HG02623 (cell line): Measurements from ENCODE around the gene KRTAP10-4.
"Not testable (repeated sequence)": the region's sequence is repeated elsewhere in the genome, so short reads cannot be mapped to it uniquely, and the experiment has no call there.

ENCODE experiments used
- ATAC-seq: cut with Tn5 transposase; IDR thresholded peaks from one replicate; pipeline ENCODE4 v1.9.1; 2021; ENCODE audit warnings: moderate library complexity; ENCODE audit not compliant: unreplicated experiment

Gene KRTAP10-4, protein sequence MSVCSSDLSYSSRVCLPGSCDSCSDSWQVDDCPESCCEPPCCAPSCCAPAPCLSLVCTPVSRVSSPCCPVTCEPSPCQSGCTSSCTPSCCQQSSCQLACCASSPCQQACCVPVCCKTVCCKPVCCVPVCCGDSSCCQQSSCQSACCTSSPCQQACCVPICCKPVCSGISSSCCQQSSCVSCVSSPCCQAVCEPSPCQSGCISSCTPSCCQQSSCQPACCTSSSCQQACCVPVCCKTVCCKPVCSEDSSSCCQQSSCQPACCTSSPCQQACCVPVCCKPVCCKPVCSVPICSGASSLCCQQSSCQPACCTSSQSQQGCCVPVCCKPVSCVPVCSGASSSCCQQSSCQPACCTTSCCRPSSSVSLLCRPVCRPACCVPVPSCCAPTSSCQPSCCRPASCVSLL

DNA sequence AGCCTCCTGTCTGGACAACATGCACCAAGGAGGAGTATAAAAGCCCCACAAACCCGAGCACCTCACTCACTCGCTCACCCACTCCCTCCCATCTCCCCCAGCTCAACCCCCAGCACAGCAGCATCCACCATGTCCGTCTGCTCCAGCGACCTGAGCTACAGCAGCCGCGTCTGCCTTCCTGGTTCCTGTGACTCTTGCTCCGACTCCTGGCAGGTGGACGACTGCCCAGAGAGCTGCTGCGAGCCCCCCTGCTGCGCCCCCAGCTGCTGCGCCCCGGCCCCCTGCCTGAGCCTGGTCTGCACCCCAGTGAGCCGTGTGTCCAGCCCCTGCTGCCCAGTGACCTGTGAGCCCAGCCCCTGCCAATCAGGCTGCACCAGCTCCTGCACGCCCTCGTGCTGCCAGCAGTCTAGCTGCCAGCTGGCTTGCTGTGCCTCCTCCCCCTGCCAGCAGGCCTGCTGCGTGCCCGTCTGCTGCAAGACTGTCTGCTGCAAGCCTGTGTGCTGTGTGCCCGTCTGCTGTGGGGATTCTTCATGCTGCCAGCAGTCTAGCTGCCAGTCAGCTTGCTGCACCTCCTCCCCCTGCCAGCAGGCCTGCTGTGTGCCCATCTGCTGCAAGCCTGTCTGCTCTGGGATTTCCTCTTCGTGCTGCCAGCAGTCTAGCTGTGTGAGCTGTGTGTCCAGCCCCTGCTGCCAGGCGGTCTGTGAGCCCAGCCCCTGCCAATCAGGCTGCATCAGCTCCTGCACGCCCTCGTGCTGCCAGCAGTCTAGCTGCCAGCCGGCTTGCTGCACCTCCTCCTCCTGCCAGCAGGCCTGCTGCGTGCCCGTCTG lies at the start of gene KRTAP10-4:
KRTAP10-4 (plus strand) TSS at position 100 of the 827 bp plus-strand sequence; CDS start at position 130, 30 bp downstream.
- ATAC-seq, result not testable (repeated sequence)

DNA sequence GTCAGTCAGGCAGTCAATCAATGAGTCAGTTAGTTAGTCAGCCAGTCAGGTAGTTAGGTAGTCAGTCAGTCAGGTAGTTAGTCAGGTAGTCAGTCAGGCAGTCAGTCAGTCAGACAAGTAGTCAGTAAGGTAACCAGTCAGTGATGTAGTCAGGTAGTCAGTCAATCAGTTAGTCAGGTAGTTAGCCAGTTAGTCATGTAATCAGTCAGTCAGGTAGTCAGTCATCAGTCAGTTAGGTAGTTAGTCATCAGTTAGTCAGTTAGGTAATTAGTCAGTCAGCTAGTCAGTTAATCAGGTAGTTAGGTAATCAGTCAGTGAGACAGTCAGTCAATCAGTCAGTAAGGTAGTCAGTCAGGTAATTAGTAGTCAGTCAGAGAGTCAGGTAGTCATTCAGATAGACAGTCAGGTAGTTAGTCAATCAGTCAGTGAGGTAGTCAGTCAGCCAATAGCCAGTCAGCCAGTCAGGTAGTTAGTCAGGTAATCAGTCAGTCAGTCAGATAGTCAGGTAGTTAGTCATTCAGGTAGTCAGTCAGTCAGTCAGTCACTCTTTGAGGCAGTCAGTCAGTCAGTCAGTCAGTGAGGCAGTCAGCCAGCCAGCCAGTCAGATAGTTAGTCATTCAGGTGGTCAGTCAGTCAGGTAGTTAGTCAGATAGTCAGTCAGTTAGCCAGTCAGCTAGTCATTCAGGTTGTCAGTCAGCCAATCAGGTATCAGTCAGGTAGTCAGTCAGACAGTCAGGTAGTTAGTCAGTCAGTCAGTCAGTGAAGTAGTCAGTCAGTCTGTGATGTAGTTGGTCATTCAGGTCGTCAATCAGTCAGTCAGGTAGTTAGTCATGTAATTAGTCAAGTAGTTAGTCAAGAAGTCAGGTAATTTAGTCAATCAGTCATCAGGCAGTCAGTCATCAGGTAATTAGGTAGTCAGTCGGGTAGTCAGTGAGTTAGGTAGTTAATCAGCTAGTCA lies 48.8 kb upstream of the KRTAP10-4 start:
- ATAC-seq, result no peak

DNA sequence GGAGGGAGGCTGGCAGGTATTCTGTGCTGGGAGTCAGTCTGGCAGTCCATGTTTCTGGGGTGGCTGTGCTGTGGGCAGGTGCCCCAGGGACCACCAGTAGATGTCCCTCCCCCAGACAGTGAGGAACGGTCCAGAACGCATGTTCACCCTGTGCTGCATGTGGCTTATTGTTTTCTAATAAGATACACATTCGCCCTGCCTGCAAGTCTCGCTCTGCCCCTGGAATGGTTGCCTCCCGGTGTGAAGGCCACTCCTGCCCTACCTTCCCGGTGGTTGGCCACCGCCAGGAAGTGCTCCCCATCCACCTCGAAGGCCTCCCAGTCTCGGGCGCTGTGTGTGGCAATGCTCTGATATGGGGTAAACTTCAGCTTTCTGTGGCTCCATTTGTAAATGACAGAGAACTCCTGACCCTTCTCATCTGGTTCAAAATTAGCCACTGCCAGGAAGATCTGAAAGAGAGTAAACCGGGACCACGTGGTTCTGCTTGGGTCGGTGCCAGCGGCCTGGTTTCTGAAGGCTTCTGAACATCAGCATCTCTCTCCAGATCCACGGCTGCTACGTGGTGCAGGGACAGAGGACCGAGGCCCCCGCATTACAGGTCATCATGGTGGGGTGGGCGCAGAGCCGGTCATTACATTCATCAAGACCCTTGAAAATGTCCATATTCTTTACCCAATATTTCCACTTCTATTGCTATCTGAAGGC lies 48.0 kb upstream of the KRTAP10-4 start:
- ATAC-seq, result no peak

DNA sequence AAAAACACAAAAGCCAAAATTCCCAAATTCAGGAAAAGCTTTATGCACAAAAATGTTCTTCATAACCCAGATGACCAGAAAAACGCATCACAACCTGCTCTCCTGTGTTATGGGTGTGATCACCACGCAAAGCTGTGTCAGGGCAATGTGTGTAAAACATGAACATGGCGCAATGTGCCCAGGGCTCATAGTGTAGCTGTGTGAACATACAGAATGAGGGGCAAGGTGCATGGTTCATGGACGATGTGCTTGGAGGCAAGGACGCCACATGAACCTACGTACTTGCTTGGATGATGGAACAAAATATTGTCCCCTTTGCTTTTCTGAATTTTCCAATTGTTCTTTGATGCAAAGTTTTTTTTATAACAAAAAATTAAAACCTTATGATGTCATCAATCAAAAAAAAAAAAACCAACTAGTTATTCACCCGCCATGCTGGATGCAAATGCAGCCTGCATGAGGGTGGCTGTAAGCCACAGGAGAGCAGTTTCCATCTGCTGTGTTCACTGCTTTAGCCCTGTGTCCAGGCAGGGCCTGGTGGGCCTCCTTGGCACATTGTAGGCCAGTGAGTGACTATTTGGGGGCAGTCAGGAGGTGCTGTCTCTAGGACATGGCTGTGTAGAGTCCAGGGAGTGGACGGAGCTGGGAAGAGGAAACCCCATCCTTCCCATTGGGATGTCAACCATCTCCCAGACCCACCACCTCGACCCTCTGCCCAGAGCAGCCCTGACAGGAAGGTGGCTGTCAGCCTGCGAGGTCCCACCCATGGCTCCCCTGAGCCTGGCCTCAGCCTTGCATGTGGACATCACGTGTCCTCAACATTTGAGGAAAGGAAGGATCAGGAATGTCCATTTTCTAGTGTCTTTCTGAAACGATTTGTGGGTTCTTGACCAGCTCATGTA lies 47.2 kb upstream of the KRTAP10-4 start:
- no peak for ATAC-seq

DNA sequence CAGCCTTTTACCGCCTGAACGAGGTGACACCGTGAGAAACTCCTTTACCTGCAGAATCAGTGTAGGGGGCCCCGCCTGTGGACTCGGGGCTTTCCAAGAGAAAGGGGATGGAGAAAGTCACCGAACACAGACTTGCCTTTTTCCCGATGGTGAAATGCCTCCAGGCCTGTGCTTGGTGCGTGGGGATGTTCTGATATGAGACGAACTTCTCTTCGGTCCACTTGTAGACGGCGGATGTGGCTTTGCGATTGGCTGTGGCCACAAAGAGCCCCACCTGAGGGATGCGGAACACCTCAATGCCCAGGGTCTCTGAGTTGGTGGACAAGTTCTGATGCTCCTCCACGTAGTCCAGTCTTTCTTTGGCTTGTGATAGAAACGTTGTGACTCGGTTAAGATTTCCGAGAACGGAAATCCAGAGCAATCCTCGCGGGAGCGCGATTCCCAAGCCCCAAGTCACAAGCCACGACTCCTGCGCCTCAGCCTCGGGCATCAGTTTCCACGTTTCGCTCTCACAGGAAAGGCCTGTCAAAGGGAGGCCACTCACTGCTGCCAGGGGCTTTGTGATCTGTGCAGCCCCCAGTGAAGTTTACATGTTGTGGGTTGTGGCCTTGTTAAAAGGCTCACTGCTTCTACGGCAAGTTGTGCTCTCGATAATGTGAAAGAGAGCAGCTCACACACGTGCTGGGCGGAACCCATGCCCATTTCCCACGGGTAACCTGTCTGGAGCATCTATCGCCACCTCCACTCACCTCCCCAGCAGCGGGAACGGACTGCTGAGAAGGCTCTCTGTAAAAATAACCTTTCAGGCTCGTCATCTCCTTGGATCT lies 46.2 kb upstream of the KRTAP10-4 start:
- ATAC-seq, result no peak

DNA sequence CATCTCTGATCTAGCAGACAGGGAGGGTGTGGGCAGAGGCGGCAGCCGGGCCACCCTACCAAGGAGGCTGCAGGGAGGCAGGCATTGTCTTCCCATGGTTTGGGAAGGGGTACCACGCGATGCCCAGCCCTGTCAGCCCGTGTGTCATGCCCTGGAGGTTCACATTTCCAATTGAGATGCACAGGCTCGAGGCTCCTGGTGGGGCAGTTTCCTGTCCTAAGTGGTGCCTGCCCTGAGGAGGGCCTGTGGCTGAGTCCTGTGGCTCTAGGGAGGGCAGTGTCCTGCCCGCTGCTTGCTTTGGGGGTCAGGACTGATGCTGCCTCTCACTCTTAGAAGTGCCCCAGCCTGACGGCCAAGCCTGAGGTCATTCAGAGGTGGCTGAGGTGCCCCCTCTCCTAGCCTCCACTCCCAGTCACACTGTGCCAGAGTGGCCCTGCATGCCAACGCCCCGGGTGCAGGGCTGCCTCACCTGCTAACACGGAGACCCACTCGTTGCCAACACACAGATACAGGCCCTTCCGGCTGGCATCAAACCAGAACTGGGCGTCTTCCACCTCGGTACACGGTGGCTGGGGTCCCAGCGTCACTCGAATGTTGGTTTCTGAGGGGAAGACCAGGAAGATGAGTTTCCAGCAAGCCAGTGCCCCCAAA lies 45.4 kb upstream of the KRTAP10-4 start:
- ATAC-seq, result no peak

DNA sequence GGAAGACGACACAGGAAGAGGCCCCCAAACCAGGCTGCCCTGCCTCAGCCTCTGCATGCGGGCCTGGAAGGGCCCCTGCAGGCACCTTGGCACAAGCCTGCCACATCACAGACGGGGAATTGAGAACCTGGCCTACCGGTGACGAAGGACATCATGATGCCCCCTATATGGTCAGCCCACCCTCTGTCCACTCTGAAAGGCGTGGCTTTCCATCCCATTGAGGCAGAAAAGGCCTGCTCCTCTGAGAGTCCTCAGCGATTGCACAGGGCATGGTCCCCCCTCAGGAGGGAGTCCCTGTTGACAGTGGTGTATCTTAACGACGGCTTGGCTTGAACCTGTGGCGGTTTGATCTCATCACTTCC lies 44.9 kb upstream of the KRTAP10-4 start:
- ATAC-seq, result no peak

DNA sequence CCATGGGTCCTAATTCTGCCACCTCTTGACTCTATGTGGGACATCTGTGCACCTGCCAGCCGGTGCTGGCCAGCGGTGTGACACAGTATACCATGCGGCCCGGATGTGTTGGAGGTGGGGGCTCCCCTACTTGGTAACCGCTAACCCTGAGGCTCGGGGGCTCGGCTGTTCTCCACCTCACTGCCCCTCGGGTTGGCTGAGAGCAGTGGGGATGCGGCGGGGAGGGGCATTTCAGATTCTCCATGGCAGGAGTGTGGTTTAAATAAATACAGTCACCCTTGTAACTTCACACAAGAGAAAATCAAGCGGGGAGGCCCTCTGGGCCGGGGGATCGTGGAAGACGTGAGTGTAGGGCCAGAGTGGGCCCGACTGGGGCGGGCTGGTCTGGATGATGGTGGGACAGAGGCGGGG lies 44.5 kb upstream of the KRTAP10-4 start:
- no peak for ATAC-seq

DNA sequence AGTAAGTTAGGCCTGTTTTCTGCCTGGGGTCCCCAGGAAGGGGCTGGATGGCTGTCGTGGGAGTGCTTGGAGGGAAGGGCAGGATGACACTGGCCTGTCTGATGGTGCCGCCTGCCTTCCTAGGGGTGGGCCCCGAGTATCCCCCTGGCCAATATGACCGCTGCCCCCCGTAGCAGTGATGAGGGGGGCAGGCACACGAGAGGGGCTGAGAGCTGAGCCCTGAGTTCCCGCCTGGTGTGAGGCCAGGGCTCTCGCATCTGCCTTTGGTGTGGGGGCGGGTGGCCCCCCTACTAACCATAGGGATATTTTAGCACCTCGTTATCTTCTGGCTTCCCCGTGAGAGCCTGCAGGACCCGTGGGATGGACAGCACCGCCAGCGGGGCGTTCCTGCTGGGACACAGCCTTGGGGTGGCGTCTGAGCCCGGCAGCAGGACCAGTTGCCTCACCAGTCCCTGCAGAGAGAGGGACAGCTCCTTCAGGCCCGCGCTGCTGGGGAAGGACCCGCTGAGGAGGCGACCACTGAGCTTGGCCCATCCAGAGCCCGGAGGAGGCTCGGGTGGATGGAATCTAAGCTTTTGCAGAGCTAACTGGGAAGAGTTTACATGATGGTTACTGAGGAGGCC lies 43.9 kb upstream of the KRTAP10-4 start:
- no peak for ATAC-seq

DNA sequence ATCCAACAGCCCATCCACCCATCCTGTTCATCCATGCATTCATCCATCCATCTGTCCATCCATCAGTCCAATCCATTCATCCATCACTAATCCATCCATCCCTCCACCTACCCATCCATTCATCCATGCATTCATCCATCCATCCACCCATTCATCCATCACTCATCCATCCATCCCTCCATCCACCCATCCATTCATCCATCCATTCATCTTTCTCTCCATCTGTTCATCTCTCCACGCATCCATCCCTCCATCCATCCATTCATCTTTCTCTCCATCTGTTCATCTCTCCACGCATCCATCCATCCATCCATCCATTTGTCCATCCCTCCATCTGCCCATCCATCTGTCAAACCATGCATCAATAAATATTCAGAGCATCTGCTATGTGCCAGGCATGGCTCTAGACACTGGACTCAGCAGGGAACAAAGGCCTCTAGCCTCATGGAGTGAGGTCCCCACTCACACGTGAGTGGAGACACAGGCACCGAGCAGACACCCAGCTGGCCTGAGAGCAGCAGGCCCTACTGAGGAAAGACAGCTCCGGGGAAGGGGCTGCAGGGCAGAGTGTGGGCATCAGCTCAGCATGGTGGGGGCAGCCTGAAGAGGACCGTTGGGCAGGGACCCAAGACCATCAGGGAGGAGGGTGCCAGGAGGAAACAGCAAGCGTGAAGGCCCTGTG lies 43.2 kb upstream of the KRTAP10-4 start:
- ATAC-seq, result no peak

DNA sequence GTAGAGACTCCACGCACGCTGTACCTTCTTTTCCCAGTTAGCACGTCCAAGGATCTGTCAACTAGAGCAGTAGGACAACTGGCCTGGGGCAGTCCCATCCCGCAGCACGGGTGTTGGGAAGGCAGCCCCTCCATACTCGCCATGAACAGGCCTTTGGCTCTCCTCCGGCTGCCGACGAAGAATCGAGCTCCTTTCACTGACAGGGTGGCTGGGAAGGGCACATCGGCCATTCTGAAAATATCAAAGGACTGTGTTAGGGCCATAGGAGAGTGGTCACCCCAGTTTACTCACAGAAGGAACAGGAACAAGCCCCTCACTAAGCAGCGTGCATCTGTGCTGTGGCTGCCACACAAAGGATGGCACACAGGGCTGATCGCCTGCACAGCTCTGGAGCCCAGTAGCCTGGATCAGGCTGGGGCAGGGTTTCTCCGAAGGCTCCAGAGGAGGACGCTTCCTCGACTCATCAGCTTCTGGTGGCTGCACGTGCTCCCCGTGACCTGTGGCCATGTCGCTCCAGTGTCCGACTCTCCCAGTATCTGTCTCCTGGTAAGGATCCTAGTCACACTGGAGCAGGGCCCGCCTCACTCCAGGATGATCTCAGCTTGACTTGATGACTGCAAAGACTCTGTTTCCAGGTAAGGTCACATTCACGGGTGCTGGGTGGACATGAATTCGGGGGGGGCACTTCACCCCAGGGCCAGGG lies 42.5 kb upstream of the KRTAP10-4 start:
- no peak for ATAC-seq

DNA sequence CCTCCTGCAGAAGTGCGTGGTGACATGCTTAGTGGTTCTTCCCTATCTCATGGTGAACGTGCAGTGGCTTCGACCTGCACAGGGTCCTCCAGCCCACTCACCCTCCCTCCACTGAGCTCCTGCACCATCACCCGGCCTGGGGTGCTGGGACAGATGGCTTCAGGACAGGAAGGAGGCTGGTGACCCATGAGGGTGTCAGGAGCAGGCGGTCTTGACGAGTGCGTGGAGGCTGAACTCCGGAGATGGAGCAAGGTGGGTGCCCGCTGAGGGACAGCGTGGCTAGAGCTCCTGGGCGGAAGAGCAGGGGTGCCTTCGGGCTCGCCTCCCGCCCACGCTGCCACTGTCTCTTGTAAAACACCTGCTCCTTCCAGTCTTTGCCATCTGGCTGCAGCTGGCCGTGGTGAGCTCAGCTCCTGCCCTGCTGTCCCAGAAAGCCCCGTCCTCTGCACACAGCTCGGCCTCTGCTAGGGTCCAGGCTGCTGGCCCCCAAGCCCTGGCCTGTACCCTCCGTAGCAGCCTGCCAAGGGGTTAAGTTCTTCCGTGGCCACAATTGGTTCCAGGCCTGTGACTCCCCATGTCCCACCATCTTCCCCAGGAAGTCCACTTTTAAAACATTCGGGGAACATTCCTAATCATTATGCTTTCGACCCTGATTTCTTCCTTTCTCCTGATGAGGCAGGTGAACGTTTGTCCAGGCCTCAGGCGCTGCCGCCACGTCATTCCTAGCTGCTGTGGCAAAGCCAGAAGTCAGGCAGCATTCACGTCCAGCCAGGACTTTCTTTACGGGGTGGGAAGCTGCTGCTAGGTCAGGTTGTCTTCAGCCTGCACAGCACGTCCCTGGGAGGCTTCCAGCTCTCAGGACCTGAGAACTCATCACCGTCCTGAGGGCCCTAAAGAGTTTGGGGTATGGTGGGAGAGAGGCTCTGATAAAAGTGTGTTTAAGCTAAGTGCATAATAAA lies 41.6 kb upstream of the KRTAP10-4 start:
- no peak for ATAC-seq

DNA sequence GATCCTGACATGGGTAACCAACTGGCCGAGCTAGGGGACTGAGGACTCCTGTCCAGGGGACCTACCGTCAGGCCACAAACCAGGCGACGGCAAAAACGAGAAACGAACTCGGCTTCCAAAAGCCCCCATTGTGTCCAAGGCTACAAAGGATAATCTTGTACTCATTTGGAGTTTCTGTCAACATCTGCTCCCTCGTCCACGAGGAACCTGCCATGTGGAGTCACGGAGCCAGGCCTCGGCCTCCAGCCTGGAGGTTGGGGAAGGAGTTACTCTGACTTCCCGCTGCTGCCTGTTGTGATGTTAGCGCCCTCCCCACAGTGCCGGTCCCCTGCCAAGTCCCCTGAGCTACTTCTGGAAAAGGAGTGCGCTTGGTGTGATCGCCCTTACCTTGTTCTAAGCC lies 40.8 kb upstream of the KRTAP10-4 start:
- no peak for ATAC-seq

DNA sequence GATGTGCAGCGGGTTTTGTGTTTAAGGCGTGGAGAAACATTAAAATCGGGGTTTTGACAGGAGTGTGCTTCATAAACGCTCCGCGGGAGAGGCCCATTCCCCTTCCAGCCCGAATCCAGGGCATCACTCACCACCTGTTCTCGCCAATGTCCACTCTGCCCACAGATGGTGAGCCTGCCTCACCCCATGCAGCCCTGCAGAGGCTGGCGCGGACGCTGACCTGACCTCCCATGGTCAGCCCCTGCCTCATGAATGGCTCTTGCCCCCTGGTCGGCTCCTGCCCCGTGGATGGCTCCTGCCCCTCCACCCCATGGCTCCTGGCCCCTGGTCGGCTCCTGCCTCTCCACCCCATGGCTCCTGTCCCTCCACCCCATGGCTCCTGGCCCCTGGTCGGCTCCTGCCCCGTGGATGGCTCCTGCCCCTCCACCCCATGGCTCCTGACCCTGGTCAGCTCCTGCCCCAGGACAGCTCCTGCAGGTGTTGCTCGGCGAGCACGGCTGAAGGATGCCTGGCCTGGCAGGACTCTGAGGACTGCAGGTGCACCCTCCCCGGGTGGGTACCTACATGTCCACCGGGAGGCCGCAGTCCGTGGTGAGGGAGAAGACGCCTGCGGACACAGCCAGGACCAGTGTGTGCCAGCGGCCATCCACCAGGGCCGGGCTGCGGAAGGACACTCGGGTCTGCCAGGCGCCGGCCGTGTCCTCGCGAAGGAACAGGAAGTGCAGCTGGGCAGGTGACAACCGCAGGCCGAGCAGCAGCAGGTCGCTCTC lies 40.2 kb upstream of the KRTAP10-4 start:
- no peak for ATAC-seq
